BLaER1 treated with 17β-estradiol and CSF1 and Interleukin-3, amounts not matched to agents 10 nM and 100 nM (cell line): ENCODE results near the gene WNT5A.
A peak's percentile ranks its signal among the peaks of the same experiment; 100 is the strongest.

Experiments used
- H3K27ac ChIP-seq, 11 experiments: shearing (Covaris generic); formaldehyde crosslinking; 2 replicates each; pipeline ENCODE4 v1.8.1; 2022
- H3K27me3 ChIP-seq, 11 experiments: shearing (Covaris generic); formaldehyde crosslinking; 2 replicates each; pipeline ENCODE4 v1.8.1; 2022
- H3K36me3 ChIP-seq, 11 experiments: shearing (Covaris generic); formaldehyde crosslinking; 2 replicates each; pipeline ENCODE4 v1.8.1; 2022
- H3K4me1 ChIP-seq, 10 experiments: shearing (Covaris generic); formaldehyde crosslinking; 2 replicates each; pipeline ENCODE4 v1.8.1; 2022
- H3K4me2 ChIP-seq, 11 experiments: shearing (Covaris generic); formaldehyde crosslinking; 2 replicates each; pipeline ENCODE4 v1.8.1; 2022
- H3K4me3 ChIP-seq, 10 experiments: shearing (Covaris generic); formaldehyde crosslinking; 2 replicates each; pipeline ENCODE4 v1.8.1; 2022
- H3K9ac ChIP-seq, 11 experiments: shearing (Covaris generic); formaldehyde crosslinking; 2 replicates each; pipeline ENCODE4 v1.8.1; 2022
- H3K9me3 ChIP-seq, 11 experiments: shearing (Covaris generic); formaldehyde crosslinking; replicated peaks in 1 of 11; 2 replicates each; pipeline ENCODE4 v1.8.1; 2022
- H4K20me1 ChIP-seq, 11 experiments: shearing (Covaris generic); formaldehyde crosslinking; 2 replicates each; pipeline ENCODE4 v1.8.1; 2022
- Cebpa-rat ChIP-seq, 11 experiments: shearing (Covaris generic); IDR thresholded peaks; 2 replicates each; pipeline ENCODE4 v1.8.1; 2022

Gene WNT5A

DNA sequence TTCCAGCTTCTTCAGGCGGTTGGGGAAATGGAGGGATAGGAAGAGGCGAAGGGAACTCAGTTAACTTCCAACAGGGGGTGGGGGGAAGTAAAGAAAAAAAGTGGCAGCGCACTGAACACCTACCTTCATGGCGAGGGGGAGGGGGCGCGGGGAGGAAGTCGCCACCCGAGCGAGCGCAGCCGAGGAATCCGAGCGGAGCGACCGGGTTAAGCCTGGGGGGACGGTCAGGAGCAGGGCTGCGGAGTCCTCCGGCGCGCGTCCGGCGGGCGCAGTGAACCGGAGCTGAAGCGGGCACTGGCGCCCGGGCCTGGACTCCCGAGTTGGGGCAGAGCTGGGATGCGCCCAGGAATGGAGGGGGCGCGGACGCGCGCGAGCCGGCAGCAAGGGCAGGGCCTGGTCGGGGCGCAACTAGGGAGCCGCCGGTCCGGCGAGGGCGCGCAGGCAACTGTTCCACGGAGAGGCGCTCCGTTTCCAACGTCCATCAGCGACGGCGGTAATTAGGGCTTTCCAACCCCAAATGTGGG is at the start of gene WNT5A:
WNT5A (minus strand) TSS at position 450 of the 524 bp plus-strand sequence; CDS start at position 129, 321 bp downstream.
- H3K4me3 ChIP-seq: peak within 1 kb of the TSS in 8 of 10 experiments; percentile 9 to 42 (median 30); a peak in 10 of 20 replicates
- peaks cover 80 to 94% (median 87%) of the 10 kb centered on the region in 11 experiments for H3K27me3 ChIP-seq
- H3K4me2 ChIP-seq: peak within 1 kb of the TSS; percentile 15 to 71 (median 47); a peak in 20 of 22 replicates
- no peaks in the 10 kb centered on the region for H3K36me3 ChIP-seq
- peaks cover 0 to 29% (median 12%) of the 10 kb centered on the region in 11 experiments; a peak in 10 of 22 replicates for H4K20me1 ChIP-seq
- TF ChIP-seq Cebpa-rat (IDR thresholded peaks at IDR 0.05): no peak
- no peak within 1 kb of the TSS for H3K9ac ChIP-seq
- H3K9me3 ChIP-seq: peaks cover 15 to 42% (median 19%) of the 10 kb centered on the region in 11 experiments; a peak in 20 of 22 replicates
- H3K27ac ChIP-seq: no peak within 1 kb of the TSS
- H3K4me1 ChIP-seq: peaks cover 0 to 17% (median 11%) of the 10 kb centered on the region in 10 experiments; a peak in 10 of 20 replicates

DNA sequence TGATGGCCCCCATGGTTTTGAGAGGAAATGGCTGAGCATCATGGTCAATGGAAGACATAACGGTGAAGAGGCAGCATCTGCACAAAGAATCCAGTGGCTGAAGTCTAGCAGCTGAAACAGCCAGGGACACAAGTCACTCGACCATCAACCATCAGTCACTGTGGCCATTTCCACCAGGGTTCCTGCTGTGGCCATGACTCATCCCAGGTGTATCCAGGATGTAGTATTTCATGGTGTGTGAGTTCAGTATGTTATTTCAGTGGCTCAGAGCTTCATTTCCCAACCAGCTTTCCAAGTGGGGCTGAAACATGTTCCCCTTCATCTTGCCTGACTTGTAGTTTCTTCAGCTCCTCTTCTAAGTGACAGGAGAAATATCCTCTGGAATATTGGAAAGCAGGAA is 47.8 kb upstream of the WNT5A start:
- Histone ChIP-seq H3K27ac (no peak overlapping the region), H3K4me1 (no peaks in the 10 kb centered on the region), H3K36me3 (no peaks in the 10 kb centered on the region), H3K9me3 (no peaks in the 10 kb centered on the region), H3K9ac (no peak overlapping the region), H3K4me3 (no peak overlapping the region), H3K4me2 (peak overlapping the region in 3 of 11 experiments; percentile 2 to 24 (median 5); a peak in 1 of 22 replicates), H3K27me3 (no peaks in the 10 kb centered on the region), H4K20me1 (no peaks in the 10 kb centered on the region)
- TF ChIP-seq Cebpa-rat (IDR thresholded peaks at IDR 0.05): no peak

DNA sequence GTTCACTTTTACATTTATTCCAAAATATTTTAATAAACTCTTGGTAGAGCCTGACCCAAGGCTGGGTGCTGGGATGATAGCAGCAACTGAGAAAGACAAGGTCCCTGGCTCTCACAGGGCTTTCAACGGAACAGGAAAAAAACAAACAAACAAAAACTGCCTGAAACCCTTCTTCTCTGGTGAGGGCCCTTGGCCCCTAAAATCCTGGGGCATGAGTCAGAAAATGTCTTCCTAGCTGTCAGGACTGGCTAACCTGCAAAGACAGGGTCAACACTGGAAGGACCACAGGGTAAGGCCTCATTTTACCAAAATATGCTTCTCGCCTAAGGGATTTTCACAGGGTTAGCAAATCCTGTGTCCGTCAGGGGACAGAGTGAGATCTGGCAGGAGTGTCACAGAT is 45.7 kb upstream of the WNT5A start:
- H3K9me3 ChIP-seq: no peaks in the 10 kb centered on the region
- no peak overlapping the region for H3K4me2 ChIP-seq
- no peaks in the 10 kb centered on the region for H3K36me3 ChIP-seq
- no peak overlapping the region for H3K9ac ChIP-seq
- no peak overlapping the region for H3K4me3 ChIP-seq
- no peaks in the 10 kb centered on the region for H4K20me1 ChIP-seq
- no peak overlapping the region for H3K27ac ChIP-seq
- no peaks in the 10 kb centered on the region for H3K27me3 ChIP-seq
- TF ChIP-seq Cebpa-rat (IDR thresholded peaks at IDR 0.05): no peak
- H3K4me1 ChIP-seq: no peaks in the 10 kb centered on the region

DNA sequence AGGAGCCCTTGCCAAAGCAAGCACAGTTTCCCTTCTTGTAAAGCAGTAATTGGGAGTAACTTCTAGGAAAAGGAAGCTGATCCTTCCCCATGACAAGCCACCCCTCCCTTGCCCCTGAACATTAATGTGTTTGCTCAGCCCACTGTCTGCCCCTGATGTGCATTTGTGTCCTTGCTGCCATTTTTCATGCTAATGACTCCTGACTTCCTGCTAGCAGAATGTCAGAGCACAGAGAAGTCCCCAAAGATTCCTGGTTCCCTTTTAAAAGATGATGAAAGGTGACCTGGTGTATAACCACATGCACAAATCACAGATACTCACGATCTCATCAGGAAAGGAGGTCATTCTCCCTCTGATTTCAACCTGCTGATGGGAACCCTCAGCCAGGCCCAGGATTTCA is 44.2 kb upstream of the WNT5A start:
- H3K27me3 ChIP-seq: no peaks in the 10 kb centered on the region
- H3K9me3 ChIP-seq: no peaks in the 10 kb centered on the region
- H3K27ac ChIP-seq: no peak overlapping the region
- H3K4me3 ChIP-seq: no peak overlapping the region
- no peak for TF ChIP-seq Cebpa-rat (IDR thresholded peaks at IDR 0.05)
- H3K36me3 ChIP-seq: no peaks in the 10 kb centered on the region
- no peaks in the 10 kb centered on the region for H4K20me1 ChIP-seq
- H3K4me2 ChIP-seq: no peak overlapping the region
- no peak overlapping the region for H3K9ac ChIP-seq
- no peaks in the 10 kb centered on the region for H3K4me1 ChIP-seq

DNA sequence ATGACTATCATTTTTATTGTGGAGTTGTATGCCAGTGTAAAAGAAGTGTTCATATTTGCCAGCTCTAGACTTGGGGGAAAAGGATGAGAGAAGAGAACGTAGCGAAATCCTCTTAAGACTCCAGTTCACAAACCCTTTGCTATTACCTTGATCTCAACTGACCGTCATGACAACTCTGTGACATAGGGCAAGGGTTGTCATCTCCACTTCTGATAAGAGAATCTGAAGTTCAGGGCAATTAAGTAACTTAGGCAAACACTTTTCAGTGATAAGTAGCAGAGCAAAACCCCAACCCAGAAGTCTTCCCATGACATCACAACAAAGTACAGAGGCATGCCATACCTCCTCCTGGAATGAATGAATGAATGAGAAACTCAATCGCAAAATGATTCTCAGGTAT is 40.3 kb upstream of the WNT5A start:
- H4K20me1 ChIP-seq: no peaks in the 10 kb centered on the region; a peak in 1 of 22 replicates
- no peak overlapping the region for H3K9ac ChIP-seq
- H3K4me2 ChIP-seq: no peak overlapping the region
- peaks cover 2 to 22% (median 15%) of the 10 kb centered on the region in 10 experiments; a peak in 18 of 20 replicates for H3K4me1 ChIP-seq
- no peak for TF ChIP-seq Cebpa-rat (IDR thresholded peaks at IDR 0.05)
- H3K36me3 ChIP-seq: no peaks in the 10 kb centered on the region
- H3K27me3 ChIP-seq: no peaks in the 10 kb centered on the region
- no peaks in the 10 kb centered on the region for H3K9me3 ChIP-seq
- H3K27ac ChIP-seq: no peak overlapping the region
- H3K4me3 ChIP-seq: no peak overlapping the region

DNA sequence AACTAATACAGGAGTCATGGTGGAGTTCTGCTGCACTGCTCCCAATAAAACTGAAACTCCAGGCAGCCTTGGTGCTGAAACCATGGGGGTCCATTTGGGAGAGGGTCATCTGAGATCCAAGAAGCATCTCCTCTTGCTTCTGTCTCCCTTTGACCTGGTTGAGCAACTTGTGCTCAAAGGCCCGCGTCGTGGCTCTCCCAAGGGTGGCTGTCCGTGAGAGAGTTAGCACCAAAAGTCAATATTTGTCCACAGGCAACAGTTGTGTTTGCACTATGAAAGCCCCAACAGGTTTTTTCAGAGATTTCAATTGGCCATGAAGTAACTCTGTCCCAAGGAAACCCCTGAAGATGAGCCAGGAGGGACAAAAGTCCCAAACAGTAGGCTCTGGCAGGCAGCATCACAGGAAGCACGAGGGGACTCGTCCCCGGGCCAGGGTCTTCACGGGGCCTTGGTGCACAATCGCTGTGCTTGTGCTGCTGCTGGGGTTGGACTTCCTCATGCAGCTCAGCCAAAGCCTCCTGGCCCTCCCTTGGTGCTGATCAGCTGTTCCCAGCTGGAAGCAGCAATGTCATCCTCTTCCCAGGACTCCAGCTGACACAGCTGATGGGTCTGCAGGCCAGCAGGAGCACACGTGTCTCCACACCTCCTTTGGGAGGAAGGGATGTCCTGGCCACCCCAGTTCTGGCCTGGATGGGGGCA is 39.4 kb upstream of the WNT5A start:
- H3K27ac ChIP-seq: no peak overlapping the region
- H3K9ac ChIP-seq: no peak overlapping the region
- H3K4me1 ChIP-seq: peaks cover 11 to 30% (median 24%) of the 10 kb centered on the region in 10 experiments
- H3K36me3 ChIP-seq: no peaks in the 10 kb centered on the region
- H3K27me3 ChIP-seq: no peaks in the 10 kb centered on the region
- H3K4me2 ChIP-seq: no peak overlapping the region
- H4K20me1 ChIP-seq: no peaks in the 10 kb centered on the region; a peak in 1 of 22 replicates
- H3K9me3 ChIP-seq: no peaks in the 10 kb centered on the region
- H3K4me3 ChIP-seq: no peak overlapping the region
- TF ChIP-seq Cebpa-rat (IDR thresholded peaks at IDR 0.05): no peak

DNA sequence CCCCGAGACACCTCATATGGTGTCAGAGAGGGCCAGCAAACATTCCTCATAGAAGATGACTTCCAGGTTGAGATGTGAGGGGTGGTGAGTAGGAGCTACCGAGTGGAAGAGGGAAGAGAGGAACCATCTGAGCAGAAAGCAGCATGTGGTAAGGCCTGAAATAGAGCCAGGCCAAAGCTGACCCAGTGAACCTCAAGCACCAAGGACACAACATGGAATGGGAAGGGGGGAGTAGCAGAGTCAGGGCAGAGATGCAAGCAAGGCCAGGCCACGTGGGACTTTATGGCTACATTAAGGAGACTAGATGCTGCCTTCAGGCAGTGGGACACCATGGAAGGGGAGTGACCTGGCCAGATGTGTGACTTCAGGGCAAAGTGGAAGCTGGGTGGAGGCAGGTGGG is 38.3 kb upstream of the WNT5A start:
- H3K9me3 ChIP-seq: no peaks in the 10 kb centered on the region
- no peak for TF ChIP-seq Cebpa-rat (IDR thresholded peaks at IDR 0.05)
- no peak overlapping the region for H3K27ac ChIP-seq
- H4K20me1 ChIP-seq: no peaks in the 10 kb centered on the region; a peak in 1 of 22 replicates
- no peak overlapping the region for H3K9ac ChIP-seq
- H3K4me2 ChIP-seq: no peak overlapping the region
- no peaks in the 10 kb centered on the region for H3K36me3 ChIP-seq
- H3K4me3 ChIP-seq: no peak overlapping the region
- H3K4me1 ChIP-seq: peaks cover 18 to 41% (median 34%) of the 10 kb centered on the region in 10 experiments
- no peaks in the 10 kb centered on the region for H3K27me3 ChIP-seq

DNA sequence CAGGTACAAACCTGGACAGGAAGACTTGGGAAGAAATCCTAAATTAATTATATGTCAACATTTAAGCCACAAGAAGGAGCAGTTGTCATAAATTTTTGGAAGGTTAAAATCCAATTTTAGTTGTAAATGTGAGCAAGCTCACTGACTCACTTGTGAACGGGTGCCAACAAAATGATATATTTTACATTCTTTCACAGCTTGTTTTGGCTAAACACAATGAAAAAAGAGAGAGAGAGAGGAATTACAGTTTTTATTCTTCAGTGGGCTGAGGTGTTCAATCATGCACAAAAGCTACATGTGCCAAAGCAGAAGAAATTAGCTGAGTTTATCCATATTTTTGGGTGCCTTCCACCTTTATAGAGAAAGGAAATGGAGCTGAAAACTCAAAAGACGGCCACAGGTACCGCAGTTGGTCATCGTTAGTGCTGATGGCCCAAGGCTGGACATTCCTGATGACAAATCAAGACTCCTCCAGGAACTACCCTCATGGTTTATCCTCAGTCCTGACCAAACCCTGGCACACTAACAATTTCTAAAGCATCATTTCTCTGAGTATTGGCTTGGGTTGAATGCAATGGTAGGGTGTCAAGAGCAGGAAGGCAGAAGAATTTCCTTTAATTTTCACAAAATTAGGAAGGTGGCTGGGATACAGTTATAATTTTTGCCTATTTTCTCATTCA is 37.6 kb upstream of the WNT5A start:
- Histone ChIP-seq H3K9ac (no peak overlapping the region), H3K4me1 (peaks cover 18 to 42% (median 35%) of the 10 kb centered on the region in 10 experiments), H3K27ac (no peak overlapping the region), H3K9me3 (no peaks in the 10 kb centered on the region), H3K27me3 (no peaks in the 10 kb centered on the region), H3K36me3 (no peaks in the 10 kb centered on the region), H4K20me1 (no peaks in the 10 kb centered on the region; a peak in 1 of 22 replicates), H3K4me2 (peak overlapping the region in 2 of 11 experiments; percentile 1 to 77; a peak in 1 of 22 replicates), H3K4me3 (no peak overlapping the region)
- TF ChIP-seq Cebpa-rat (IDR thresholded peaks at IDR 0.05): no peak

DNA sequence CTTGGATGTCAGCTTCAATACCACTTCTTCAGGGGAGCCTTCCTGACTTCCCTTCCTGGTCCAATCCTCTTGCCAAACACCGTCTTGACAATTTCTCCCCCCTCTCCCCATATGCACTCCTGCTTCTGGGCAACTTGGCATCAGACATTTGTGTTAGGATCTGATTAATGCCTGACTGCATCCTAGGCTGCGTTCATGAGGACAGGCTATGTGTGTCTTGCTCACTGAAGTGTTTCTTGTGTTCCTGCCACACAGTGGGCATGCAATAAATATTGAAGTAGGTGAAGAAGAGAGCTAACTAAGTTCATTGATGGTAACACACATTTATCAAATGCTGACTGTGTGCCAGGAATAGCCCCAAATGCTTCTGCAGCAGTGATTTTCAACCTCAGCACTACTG is 36.4 kb upstream of the WNT5A start:
- H3K4me2 ChIP-seq: peak overlapping the region in 7 of 11 experiments; percentile 59 to 82 (median 77); a peak in 10 of 22 replicates

More for the DNA sequence above, 36.4 kb upstream of the WNT5A start:
- no peaks in the 10 kb centered on the region for H3K9me3 ChIP-seq
- no peaks in the 10 kb centered on the region for H3K36me3 ChIP-seq
- no peak for TF ChIP-seq Cebpa-rat (IDR thresholded peaks at IDR 0.05)
- H3K4me1 ChIP-seq: peaks cover 18 to 42% (median 35%) of the 10 kb centered on the region in 10 experiments
- H3K4me3 ChIP-seq: no peak overlapping the region
- H3K27ac ChIP-seq: no peak overlapping the region
- no peaks in the 10 kb centered on the region for H3K27me3 ChIP-seq
- H4K20me1 ChIP-seq: no peaks in the 10 kb centered on the region; a peak in 1 of 22 replicates
- H3K9ac ChIP-seq: no peak overlapping the region
